Measurements from ENCODE around the gene EPO.
"Not testable (repeated sequence)": the region's sequence is repeated elsewhere in the genome, so short reads cannot be mapped to it uniquely, and the experiment has no call there.

The EPO gene

DNA sequence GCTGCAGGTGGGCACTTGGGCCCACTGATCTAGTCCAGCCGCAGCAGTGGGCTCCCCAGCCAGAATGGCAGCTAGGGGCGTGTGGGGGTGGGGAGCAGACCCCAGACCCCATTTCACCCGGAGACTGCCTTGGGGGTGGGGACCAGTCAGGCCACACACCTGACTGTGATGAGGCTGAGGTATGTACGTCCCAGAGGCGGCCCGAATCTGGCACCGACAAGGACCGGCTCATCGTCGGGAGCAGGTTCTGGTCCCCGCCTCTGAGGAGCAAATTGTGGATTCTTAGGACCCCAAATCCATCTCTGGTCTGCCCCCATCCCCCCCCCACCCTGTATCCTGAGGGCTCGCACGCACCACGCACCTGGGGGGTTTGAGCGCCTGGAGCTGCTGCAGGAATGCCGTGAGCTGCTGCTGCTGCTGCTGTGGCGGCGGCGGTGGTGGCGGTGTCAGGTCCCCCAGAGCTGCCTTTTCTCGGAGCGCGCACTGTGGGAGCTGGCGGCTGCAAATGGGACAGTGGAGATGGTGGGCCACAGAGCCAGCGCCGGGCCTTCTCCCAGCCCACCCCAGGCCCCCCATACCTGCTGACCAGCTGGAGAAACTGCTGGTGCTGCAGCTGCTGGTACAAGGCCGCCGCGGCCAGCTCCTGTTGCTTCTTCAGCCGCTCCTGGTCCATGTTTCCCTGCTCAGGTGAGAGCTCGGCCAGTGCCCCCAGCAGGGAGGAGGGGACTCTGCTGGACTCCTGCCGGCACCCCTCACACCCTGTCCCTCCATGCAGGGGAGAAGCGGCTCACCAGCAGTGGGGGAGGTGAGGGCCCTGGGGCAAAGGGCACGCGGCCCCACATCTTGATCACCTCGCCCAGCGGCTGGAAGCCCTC, 36.4 kb upstream of the EPO start:
- DNase-seq: no peak

DNA sequence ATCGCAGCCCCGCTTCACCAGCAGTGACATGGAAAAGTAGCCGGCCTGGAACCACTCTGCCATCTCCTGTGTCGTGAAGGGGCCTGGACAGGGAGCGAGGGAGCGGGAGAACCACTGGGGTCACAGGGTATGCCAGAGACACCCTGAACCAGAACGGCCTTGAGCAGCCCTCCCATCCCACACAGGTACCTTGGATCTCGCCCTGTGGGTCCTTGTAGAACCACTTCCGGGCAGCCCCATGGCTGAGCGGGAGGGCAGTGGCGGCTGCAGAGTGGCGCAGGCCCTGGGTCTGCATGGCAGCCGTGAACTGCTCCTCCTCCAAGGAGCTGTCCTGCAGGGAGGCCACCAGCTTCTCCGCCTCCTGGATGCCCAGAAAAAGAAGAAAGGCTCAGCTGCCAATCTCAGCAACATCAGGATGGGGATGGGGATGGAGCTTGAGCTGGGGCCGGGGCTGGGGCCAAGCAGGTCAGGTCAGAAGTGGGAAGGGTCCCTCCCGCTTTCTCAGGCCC, 35.7 kb upstream of the EPO start:
- DNase-seq: no peak

DNA sequence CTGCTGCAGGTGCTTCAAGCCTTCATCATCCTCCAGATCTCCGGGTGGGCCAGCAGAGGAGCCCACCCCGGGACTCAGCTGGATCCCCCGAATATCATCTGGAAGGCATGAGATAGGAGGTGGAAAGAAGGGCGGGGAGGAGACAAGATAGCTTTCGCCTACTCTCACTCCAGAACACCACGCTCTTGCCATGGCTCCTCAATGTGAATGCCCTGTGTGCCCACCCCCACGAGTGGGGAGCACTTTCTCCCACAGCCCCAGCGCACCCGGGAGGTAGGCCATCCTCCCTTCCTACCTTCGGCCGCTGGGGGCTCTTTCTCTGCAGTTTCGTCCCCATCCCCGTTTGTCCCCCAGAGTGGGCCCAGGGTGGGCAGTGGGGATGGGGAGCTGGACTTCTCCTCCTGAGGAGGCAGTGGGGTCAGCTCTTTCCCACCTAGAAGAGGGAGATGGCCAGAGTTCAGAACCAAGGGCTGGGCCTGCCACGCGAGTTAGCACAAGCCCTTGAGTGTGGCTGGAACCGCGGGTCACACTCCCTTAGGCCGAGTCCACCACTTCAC, 35.1 kb upstream of the EPO start:
- DNase-seq: no peak

DNA sequence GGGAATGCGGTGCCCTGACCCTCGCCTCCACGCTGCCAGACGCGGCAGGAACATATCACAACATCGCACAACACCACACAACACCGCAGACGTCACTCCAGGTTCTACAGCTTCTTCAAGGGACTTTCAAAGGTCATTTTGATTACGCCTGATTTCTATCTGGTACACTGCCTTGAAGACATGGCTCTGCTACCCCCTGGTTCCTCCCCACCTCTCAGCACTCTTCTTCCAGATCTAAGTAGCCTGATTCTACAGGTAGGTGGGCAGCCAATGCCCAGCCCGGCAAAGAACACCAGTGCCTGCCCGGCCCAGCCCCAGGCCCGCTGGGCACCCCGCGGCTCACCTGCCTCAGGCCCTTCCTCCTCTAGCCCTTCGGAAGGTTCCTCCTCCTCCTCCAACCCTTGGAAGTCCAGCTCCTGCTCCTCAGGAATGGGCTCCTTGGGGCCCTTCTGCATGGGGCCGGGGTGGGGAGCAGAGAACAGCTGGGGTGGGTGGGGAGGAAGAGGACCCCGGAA, 34.6 kb upstream of the EPO start:
- no peak for DNase-seq

DNA sequence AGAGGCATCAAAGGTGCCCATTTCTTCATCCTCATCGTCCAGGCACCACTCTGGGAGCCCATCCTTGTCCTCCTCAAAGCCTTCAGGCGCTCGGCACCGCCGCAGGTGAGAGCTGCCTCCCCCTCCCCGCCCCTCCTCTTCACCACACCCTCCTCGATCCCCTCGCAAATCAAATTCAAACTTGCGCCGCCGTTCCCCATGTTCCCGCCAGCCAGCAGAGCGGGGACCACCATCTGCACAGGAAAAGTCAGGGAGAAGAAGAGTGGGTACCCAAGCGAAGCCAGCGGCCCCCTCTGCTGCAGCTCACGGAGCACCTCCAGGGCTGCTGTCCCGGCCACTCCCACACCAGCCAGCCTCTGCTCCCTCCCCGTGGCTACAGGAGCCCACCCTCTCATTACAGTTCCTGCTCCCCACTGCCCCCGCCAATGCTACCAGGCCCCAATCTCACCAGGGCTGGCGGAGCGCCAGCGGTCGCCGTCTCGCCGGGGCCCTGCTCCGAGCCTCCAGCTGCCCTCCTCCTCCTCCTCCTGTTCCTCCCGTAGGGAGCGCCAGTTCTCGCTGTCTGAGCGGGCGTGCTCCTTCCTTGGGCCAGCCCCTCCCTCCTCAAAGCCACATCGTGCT, 34.0 kb upstream of the EPO start:
- no peak for DNase-seq

DNA sequence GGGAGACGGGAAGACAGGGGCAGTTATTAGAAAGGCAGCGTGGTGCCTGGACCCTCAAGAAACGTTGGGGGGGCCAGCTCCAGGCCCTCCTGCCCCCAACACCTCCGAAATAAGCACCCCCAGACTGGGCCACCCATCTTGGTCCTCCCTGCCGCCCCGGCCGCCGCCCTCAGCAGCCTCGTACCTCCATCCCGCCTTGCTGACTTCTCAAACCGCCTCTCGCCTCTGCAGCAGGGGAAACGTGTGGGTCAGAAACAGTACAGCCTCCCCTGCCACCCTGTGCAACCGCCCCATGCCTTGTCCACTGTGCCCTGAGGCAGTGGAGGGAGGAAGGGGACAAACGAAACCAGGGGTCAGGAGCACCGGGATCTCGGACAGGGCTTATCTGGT, 33.5 kb upstream of the EPO start:
- no peak for DNase-seq

DNA sequence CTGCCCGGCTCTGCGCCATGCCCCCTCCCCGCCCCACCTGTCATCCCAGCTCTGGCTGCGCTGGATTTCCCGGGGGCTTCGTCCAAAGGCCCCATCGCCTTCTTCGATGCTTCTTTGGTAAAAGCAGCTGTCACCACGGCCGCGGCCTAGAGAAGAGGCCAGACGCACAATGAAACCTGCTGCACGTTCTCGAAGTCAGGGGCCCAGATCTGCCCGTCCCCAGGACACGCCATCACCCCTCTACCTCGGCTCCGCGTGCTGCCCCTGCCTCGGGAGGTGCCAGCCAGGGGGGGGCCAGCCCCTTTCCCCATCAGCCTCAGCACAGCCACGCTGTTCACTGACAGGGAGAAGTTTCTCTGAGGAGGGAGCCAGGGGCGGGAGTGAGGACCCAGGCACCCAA, 33.0 kb upstream of the EPO start:
- no peak for DNase-seq

DNA sequence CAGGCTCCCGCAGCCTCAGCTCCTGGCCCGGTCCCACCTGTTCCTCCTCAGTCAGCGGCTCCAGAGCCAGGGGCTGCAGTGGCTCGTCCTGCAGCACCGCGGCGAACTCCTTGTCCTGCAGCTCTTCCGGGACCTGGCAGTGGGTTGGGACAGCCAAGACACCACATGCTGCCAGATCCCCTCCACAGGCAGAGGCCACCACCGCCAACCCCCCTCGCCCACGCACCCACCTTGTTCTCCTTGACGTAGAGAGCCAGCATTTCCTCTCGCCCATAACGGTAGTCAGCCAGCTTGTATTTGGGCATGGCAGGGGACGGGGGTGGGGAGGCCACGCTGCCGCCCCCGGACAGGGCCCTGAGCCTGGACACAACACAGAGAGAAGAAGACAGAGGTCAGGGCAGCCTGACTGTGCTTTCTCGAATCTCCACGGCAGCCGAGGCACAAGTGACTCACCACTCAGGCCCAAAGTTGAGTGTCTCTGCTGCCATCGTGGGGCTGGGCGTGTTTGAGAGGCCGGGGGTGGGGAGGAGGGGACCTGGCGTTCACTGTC, 32.4 kb upstream of the EPO start:
- no peak for DNase-seq

DNA sequence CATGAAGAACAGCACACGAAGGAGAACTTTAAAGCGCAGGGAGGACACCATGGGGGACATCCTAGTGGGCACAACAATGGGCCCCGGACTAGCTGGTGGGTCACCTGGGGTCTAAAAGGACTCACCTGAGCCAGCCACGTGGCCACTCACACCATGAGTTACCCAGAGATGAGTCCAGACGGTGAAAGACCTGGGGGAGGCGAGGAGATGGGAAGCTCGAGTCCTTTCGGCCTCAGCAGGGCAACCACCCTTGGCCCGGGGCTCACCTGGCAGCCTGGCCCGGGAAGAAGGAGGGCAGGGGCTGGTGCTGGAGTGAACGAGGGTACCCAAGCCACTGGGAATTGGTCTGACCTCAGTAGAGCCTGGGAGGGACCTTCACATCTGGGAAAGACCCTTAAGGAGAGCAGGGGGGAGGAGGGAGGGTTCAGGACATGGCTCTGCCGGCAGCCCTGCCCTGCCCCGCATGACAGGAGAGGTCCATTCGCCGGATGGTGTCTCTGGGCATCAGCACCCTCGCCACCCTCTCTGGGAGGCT, 31.9 kb upstream of the EPO start:
- DNase-seq: no peak

DNA sequence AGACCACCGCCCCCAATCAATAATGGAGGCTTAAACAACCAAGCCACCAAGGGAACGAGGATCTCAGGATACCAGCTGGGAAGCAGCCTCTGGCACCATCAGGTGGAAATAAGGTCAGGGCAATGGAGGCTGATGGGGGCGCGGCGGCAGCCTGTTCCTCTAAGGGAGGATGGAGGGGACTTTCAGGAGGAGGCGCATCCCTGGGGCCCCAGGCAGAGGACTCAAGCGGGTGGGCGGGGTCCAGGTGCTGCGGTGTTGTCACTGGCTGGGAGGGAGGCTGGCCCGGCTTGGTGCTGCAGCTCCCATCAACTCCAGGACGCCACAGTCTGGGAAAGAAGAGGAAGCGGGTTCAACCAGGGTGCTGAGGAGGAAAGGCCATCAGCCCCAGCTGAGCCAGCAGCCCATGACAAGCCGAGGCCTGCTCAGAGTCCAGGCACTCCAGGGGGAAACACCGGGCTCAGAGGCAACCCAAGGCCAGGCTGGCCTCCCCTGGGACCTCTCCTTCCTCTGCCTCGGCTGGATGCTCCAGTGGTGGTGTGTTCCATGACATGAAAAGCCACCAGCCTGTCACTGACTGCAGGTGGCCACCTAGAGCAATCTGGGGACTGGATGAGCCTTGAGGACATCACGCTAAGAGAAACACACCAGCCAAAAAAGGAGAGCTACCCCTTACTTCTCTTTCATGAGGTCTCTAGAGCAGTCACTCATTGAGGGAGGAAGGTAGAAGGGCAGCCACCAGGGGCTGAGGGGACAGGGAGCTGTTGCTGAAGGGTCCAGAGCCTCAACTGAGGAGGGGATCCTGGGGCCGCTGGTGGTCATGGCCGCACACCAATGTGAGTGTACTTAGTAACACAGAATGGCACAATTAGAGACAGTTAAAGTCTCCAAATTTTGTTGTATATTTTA, 30.8 kb upstream of the EPO start:
- no peak for DNase-seq

DNA sequence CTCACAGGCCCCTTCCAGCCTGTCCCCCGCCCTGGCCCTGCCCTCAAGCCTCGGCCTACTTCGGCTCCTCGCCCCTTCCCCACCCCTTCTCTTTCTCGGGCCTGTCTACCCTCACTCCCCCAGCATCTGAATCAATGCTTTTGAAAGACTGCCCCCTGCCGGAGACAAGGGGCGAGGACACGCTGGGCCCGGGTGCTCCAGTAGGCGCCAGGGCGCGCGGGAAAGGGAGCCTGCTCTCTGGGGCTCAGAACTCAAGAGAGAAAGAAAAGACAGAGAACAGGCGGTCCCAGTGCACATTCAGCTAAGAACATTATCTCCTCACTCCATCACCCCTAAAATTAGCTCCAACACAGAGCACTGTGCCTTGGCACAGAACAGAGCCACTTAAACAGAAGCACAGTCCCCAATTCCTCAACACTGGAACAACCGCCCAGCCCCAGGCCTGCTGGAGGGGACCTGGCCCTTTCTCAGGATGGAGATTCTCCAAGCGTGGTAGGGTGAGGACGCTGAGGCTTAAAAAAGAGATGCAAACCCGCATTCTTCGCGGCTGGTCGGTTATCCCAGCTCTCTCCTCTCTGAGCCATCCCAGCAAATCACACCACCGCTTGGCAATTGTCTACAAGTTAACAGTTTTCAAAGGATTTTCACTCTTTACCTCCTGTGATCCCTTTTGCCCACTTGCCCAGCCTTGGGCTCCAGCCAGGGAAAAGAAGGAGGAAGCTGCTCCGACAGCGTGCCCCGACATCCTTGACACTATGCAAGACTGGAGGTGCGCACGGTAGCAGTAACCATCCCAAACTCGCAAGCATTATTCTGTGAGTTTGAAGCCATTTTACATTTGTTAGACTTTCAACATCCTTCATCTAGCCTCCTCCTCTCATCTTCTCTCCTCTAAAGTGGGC, 28.3 kb upstream of the EPO start:
- DNase-seq: peak; percentile 71

DNA sequence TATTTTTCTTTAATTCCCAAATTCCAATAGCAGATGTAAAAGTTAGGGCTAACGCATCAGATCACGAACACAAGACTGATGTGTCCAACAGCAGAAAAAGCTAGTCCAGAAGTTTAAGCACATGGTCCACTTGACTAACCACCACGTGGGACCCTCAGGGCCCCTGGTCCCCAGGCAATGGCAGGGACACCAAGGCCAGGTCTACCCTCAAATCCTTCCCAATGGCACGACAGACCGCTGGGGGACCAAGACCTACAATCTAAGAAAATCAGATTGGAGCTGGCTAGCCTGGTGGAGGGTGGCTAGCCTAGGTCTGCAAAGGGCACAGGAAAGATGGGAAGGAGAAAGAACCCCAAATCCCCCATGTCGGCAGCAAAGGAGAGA, 27.7 kb upstream of the EPO start:
- no peak for DNase-seq

DNA sequence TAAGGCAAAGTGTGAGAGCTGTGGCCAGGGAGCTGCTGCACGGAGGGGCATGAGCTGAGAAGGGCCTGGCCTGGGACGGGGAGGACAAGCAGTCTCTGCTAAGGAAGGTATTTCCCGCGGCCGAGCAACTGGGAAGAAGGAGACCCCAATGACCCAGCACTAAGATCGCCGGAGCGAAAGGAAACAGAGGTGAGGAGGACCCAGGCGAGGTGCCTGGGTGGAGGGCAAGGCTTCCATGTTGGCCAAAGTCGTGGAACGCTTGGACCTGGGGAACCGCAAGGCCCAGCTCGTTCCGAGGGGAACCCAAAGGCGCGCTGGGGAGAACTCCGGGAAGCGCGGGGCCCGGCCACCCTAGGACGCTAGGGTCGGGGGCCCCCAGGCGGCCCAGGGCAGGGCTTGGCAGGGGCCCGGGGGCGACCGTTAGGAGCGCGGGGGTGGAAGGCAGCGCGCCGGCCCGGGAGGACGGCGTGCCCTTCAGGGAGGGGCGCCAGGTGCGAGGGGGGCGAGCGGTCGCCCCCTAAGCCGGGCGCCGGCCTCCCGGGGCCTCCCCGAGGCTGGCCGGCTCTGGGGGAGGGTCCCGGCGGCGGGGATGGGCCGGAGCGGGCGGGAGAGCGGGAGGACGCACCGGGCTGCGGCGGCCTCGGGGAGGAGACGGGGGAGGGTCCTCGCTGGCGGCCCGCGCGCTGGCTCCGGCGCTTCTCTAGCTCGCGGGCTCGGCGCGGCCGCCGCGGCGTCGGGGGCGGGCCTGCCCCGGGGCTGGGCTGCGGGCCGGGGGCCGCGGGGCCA, 26.8 kb upstream of the EPO start:
- no peak for DNase-seq

DNA sequence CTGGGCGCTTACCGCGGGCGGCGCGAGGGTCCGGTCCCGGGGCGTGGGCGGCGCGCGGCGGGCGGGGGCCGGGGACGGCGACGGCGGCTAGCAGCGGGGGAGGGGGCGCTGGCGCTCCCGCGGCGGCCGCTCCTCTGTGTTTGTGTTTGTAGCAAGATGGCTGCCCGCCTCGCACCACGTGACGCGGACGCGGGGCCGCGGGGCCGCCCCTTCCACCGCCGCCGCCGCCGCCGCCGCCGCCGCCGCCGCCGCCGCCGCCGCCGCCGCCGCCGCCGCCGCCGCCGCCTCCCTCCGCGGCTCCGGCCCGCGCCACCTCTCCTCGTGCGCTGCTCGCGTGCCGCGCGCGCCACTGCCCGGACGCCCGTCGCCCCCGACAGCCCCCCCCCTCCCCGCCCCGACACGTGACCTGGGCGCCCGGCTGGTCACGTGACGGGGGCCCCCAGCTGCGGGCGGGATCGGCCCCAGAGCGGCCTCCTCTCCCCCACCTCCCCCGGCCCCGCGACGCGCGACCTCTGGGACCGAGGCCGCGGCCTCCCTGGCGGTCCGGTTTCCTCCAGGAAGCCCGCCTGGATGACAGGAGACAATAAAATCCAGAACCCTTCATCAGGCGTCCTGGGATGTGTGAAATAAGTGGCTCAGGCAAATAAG, 26.0 kb upstream of the EPO start, which contains the start of gene GIGYF1:
TSS of gene GIGYF1 (minus strand) at position 153 of the 648 bp plus-strand sequence. CDS start 6,012 bp downstream, outside the sequence.
- peak; percentile 61 for DNase-seq

DNA sequence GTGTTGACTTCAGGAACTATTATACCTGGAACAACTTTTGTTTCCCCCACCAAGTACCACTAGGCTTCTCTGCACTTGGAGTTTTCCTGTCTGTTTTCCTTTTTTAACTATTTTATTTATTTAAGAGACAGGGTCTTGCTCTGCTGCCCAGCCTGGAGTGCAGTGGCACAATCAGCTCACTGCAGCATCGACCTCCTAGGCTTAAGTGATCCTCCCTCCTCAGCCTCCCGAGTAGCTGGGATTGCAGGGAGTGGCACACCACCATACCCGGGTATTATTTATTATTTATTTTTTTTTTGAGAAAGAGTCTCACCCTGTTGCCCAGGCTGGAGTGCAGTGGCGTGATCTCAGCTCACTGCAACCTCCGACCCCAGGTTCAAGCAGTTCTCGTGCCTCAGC, 24.1 kb upstream of the EPO start:
- no peak for DNase-seq

DNA sequence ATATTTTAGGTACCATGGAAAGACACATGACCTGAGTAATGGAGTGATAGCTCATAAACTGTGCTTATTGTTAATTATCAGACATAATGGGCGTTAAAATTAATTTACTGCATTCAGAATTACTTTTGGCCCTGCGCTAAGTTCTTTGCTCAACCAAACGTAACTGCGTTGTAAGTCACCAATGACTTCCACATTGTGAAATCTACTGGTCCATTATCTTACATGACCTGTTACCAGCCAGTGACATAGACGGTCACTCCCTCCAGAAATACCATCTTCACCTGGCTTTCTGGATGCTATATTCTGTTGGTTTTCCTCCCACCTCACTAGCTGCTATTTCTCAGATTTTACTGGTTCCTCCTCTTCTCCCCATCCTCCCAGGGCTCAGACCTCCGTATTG, 21.2 kb upstream of the EPO start:
- DNase-seq: no peak

DNA sequence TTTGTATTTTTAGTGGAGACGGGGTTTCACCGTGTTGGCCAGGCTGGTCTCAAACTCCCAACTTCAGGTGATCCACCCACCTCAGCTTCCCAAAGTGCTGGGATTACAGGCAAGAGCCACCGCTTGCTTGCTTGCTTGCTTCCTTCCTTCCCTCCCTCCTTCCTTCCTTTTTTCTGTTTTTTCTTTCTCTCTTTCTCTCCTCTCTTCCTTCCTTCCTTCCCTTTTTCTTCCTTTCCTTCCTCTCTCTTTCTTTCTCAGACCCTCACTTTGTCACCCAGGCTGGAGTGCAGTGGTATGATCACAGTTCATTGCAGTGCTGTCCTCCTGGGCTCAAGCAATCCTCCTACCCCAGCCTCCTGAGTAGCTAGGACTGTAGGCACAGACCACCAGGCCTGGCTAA, 19.2 kb upstream of the EPO start:
- not testable (repeated sequence) for DNase-seq

DNA sequence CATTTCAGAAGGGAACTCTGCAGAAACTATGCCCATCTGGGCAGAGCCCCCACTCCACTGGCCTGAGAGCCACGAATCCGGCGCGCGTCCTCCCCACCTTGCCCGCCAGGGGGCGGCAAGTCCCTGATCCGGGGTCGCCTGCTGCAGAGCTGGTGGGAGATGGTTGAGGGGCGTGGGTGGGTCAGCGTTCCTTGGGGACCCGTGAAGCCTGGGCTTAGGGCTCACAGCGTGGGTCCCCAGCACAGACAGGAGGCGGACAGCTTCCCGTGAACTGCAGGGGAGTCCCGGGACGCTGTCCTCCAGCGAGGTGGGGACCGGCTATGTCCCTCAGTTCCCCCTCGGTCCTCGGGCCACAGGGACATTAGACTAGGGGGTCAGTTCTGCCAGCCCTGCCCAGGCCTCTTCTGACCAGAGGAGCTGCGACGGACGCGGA, 14.9 kb upstream of the EPO start:
- peak; percentile 57 for DNase-seq

Data from inflammatory macrophage treated with lipopolysaccharide for 4 hours (primary cell).